Measurements from ENCODE around the gene OTUD4.
A peak's percentile ranks its signal among the peaks of the same experiment; 100 is the strongest.

Gene OTUD4, protein sequence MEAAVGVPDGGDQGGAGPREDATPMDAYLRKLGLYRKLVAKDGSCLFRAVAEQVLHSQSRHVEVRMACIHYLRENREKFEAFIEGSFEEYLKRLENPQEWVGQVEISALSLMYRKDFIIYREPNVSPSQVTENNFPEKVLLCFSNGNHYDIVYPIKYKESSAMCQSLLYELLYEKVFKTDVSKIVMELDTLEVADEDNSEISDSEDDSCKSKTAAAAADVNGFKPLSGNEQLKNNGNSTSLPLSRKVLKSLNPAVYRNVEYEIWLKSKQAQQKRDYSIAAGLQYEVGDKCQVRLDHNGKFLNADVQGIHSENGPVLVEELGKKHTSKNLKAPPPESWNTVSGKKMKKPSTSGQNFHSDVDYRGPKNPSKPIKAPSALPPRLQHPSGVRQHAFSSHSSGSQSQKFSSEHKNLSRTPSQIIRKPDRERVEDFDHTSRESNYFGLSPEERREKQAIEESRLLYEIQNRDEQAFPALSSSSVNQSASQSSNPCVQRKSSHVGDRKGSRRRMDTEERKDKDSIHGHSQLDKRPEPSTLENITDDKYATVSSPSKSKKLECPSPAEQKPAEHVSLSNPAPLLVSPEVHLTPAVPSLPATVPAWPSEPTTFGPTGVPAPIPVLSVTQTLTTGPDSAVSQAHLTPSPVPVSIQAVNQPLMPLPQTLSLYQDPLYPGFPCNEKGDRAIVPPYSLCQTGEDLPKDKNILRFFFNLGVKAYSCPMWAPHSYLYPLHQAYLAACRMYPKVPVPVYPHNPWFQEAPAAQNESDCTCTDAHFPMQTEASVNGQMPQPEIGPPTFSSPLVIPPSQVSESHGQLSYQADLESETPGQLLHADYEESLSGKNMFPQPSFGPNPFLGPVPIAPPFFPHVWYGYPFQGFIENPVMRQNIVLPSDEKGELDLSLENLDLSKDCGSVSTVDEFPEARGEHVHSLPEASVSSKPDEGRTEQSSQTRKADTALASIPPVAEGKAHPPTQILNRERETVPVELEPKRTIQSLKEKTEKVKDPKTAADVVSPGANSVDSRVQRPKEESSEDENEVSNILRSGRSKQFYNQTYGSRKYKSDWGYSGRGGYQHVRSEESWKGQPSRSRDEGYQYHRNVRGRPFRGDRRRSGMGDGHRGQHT

DNA sequence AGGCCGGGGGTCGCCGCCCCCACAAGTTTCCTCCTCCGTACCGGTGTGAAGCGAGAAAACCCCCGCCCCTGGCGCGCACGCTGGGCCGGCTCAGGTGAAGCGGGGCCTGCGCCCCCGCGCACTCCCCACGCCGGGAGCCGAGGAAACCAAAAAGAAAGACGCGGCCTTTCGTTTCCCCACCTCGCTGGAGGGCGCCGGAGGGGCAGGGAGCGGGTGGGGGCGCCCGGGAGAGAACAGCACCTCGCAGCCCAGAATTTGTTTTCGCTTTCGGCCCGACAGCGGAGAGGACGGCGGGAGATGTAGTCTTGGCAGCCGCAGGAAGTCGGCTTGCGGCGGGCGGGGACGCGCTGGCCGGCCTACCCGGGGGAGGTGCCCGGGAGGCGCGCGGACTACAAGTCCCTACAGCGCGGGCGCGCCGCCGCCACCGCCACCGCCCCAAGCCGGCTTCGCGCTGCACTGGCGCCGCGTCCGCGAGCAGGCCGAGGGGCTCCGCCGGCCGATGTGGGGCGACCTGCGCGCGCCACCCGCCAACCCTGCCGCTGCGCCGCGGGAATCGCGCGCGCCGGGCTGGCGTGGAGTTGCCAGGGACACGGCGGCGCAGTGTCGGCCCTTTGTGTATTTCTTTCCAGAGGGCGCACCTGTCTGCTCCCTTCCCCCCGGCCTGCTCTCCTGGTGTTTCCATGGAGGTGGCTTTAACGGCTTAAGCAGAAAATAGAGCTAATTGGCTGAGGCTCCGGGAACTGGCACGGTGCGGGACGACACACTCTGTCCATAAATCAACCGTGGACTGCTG lies at the start of gene OTUD4:
Gene OTUD4, minus strand, starts transcription at position 292 of the 793 bp plus-strand sequence. CDS start 616 bp downstream, outside the sequence.
- no peak; the same call in 1 of the 2 replicates for TF ChIP-seq CTCF (IDR thresholded peaks at IDR 0.05)

GRCh38 chr4:145219090-145219489 lies 38.7 kb upstream of the OTUD4 start:
- no peak for TF ChIP-seq CTCF (IDR thresholded peaks at IDR 0.05)

- TF ChIP-seq CTCF (IDR thresholded peaks at IDR 0.05) = no peak
These were observed 37.9 kb upstream of the OTUD4 start for GRCh38 chr4:145218251-145218650.

- TF ChIP-seq CTCF (IDR thresholded peaks at IDR 0.05) = no peak
These were observed 37.0 kb upstream of the OTUD4 start for GRCh38 chr4:145217349-145217748.

DNA sequence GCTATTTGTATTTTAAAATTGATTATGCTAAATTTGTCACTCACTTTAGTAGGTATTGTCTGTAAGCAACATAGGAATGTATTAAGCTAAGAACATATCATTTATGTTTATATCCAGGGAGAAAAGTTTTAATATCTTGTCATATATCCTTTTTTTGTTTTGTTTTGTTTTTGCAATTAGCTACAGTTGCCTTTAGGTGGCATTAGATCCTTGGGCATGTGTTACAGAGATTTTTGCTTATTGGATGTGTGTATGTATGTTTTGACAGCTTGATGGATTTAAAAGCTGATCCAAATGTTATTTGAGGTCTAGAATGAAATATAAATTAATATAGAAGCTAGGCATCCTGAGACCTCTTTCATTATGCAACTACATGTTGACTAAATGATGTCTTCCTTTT lies 36.1 kb upstream of the OTUD4 start:
- TF ChIP-seq CTCF (IDR thresholded peaks at IDR 0.05) = peak; percentile 68

GRCh38 chr4:145213245-145213644 lies 32.9 kb upstream of the OTUD4 start:
- no peak for TF ChIP-seq CTCF (IDR thresholded peaks at IDR 0.05)

- TF ChIP-seq CTCF (IDR thresholded peaks at IDR 0.05) = no peak
These were observed 27.5 kb upstream of the OTUD4 start for GRCh38 chr4:145207934-145208333.

All from LNCAP (cell line).